ENCODE results near the gene PRR16. TPM values are rescaled to one million over a fixed set of nuclear protein-coding genes. Genes with fewer than 3 reads are reported as not detected.

Gene PRR16
- total RNA-seq, 1 experiment from 2014 or later: not detected

- Histone ChIP-seq H3K4me3 (ENCODE audit: low read depth in 2 of 2, low read length in 2 of 2) (no peak overlapping the region), H3K27ac (ENCODE audit: low read length) (no peak overlapping the region), H3K36me3 (ENCODE audit: control insufficient read depth, insufficient read depth, low read length) (no peaks in the 10 kb centered on the region), H3K4me1 (ENCODE audit: control insufficient read depth, insufficient read depth, low read length) (no peaks in the 10 kb centered on the region), H3K27me3 (ENCODE audit: control insufficient read depth, insufficient read depth, low read length) (no peaks in the 10 kb centered on the region), H3K9me3 (ENCODE audit: control insufficient read depth, insufficient read depth, low read depth, low read length) (no peaks in the 10 kb centered on the region; the same call in 1 of the 2 replicates)
- BruUV-seq (replicated peaks): no TSS peak
- ATAC-seq: no peak
- no peak for TF ChIP-seq SIN3A (IDR thresholded peaks at IDR 0.05; ENCODE audit: borderline replicate concordance, insufficient read depth, low read depth, low read length)
- DNase-seq (ENCODE audit: low read depth, low spot score): no peak
- in situ Hi-C loops (cut with HindIII; ENCODE audit: low pct_unique_long_range_greater_than_20kb, low sequenced_read_pairs): no loop called here
- intact Hi-C loops (cut with micrococcal nuclease; ENCODE audit: unreplicated experiment): no loop called here
- ChIA-PET POLR2A (no interaction called here), CTCF (no interaction called here)
These were observed 127.8 kb downstream of the PRR16 start for GRCh38 chr5:120591911-120592310.

DNA sequence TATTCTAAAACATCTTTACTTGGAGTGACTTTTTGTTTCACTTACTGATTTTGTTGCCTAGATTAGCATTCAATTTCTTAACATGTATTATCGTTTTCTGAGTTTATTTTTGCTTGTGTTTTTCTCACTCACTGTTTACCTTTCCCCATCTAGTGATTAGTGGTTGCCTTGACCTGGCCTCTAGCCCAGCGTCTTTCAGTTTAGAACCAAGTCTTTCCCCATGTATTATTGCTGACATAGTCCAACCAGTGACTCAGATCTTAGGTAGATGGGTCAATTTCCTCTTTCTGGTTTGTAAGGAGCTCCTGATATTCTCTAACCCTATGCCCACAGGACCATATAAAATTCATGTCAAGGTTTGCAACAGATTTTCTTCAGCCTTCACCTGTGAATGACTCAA is 135.5 kb downstream of the PRR16 start:
- TF ChIP-seq TCF7L2 (IDR thresholded peaks at IDR 0.05; ENCODE audit: low read depth, low read length): no peak
- TF ChIP-seq SIN3A (IDR thresholded peaks at IDR 0.05; ENCODE audit: borderline replicate concordance, insufficient read depth, low read depth, low read length): no peak
- TF ChIP-seq, protein P1, sequence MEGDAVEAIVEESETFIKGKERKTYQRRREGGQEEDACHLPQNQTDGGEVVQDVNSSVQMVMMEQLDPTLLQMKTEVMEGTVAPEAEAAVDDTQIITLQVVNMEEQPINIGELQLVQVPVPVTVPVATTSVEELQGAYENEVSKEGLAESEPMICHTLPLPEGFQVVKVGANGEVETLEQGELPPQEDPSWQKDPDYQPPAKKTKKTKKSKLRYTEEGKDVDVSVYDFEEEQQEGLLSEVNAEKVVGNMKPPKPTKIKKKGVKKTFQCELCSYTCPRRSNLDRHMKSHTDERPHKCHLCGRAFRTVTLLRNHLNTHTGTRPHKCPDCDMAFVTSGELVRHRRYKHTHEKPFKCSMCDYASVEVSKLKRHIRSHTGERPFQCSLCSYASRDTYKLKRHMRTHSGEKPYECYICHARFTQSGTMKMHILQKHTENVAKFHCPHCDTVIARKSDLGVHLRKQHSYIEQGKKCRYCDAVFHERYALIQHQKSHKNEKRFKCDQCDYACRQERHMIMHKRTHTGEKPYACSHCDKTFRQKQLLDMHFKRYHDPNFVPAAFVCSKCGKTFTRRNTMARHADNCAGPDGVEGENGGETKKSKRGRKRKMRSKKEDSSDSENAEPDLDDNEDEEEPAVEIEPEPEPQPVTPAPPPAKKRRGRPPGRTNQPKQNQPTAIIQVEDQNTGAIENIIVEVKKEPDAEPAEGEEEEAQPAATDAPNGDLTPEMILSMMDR (IDR thresholded peaks at IDR 0.05): no peak
- TF ChIP-seq, protein P2, sequence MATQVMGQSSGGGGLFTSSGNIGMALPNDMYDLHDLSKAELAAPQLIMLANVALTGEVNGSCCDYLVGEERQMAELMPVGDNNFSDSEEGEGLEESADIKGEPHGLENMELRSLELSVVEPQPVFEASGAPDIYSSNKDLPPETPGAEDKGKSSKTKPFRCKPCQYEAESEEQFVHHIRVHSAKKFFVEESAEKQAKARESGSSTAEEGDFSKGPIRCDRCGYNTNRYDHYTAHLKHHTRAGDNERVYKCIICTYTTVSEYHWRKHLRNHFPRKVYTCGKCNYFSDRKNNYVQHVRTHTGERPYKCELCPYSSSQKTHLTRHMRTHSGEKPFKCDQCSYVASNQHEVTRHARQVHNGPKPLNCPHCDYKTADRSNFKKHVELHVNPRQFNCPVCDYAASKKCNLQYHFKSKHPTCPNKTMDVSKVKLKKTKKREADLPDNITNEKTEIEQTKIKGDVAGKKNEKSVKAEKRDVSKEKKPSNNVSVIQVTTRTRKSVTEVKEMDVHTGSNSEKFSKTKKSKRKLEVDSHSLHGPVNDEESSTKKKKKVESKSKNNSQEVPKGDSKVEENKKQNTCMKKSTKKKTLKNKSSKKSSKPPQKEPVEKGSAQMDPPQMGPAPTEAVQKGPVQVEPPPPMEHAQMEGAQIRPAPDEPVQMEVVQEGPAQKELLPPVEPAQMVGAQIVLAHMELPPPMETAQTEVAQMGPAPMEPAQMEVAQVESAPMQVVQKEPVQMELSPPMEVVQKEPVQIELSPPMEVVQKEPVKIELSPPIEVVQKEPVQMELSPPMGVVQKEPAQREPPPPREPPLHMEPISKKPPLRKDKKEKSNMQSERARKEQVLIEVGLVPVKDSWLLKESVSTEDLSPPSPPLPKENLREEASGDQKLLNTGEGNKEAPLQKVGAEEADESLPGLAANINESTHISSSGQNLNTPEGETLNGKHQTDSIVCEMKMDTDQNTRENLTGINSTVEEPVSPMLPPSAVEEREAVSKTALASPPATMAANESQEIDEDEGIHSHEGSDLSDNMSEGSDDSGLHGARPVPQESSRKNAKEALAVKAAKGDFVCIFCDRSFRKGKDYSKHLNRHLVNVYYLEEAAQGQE (IDR thresholded peaks at IDR 0.05; ENCODE audit: insufficient read depth in 1 of 2, low read depth in 2 of 2, low read length in 1 of 2): no peak
- no peak for TF ChIP-seq POLR2AphosphoS5 (IDR thresholded peaks at IDR 0.05; ENCODE audit: low read depth, low read length)

GRCh38 chr5:120600639-120601038 is 136.5 kb downstream of the PRR16 start:
- ChIA-PET POLR2A (no interaction called here), CTCF (no interaction called here)
- DNase-seq (ENCODE audit: low read depth, low spot score): no peak
- Histone ChIP-seq H3K27me3 (ENCODE audit: control insufficient read depth, insufficient read depth, low read length) (no peaks in the 10 kb centered on the region), H3K4me3 (ENCODE audit: low read depth in 2 of 2, low read length in 2 of 2) (no peak overlapping the region), H3K27ac (ENCODE audit: low read length) (no peak overlapping the region), H3K9me3 (ENCODE audit: control insufficient read depth, insufficient read depth, low read depth, low read length) (no peaks in the 10 kb centered on the region), H3K4me1 (ENCODE audit: control insufficient read depth, insufficient read depth, low read length) (no peaks in the 10 kb centered on the region), H3K36me3 (ENCODE audit: control insufficient read depth, insufficient read depth, low read length) (no peaks in the 10 kb centered on the region)
- intact Hi-C loops (cut with micrococcal nuclease; ENCODE audit: unreplicated experiment): no loop called here
- no peak for TF ChIP-seq TCF7L2 (IDR thresholded peaks at IDR 0.05; ENCODE audit: low read depth, low read length)
- no peak for TF ChIP-seq POLR2AphosphoS5 (IDR thresholded peaks at IDR 0.05; ENCODE audit: low read depth, low read length)
- TF ChIP-seq, protein P1 (IDR thresholded peaks at IDR 0.05): no peak
- TF ChIP-seq, protein P2 (IDR thresholded peaks at IDR 0.05; ENCODE audit: insufficient read depth in 1 of 2, low read depth in 2 of 2, low read length in 1 of 2): no peak
- no peak for TF ChIP-seq SIN3A (IDR thresholded peaks at IDR 0.05; ENCODE audit: borderline replicate concordance, insufficient read depth, low read depth, low read length)
- no TSS peak for BruUV-seq (replicated peaks)
- no peak for ATAC-seq
- in situ Hi-C loops (cut with HindIII; ENCODE audit: low pct_unique_long_range_greater_than_20kb, low sequenced_read_pairs): no loop called here

More for the DNA sequence above, 135.5 kb downstream of the PRR16 start:
- intact Hi-C loops (cut with micrococcal nuclease; ENCODE audit: unreplicated experiment): no loop called here
- DNase-seq (ENCODE audit: low read depth, low spot score) (no peak), ATAC-seq (no peak)
- Histone ChIP-seq H3K4me3 (ENCODE audit: low read depth in 2 of 2, low read length in 2 of 2) (no peak overlapping the region), H3K27me3 (ENCODE audit: control insufficient read depth, insufficient read depth, low read length) (no peaks in the 10 kb centered on the region), H3K9me3 (ENCODE audit: control insufficient read depth, insufficient read depth, low read depth, low read length) (no peaks in the 10 kb centered on the region), H3K36me3 (ENCODE audit: control insufficient read depth, insufficient read depth, low read length) (no peaks in the 10 kb centered on the region), H3K4me1 (ENCODE audit: control insufficient read depth, insufficient read depth, low read length) (no peaks in the 10 kb centered on the region), H3K27ac (ENCODE audit: low read length) (no peak overlapping the region)
- ChIA-PET CTCF (no interaction called here), POLR2A (no interaction called here)
- in situ Hi-C loops (cut with HindIII; ENCODE audit: low pct_unique_long_range_greater_than_20kb, low sequenced_read_pairs): no loop called here
- BruUV-seq (replicated peaks): no TSS peak

Measured in Panc1 (cell line).